Stimulated activated CD8-positive, alpha-beta memory T cell treated with anti-CD3 and anti-CD28 coated beads, Interleukin-12 subunit alpha, Interleukin-12 subunit beta, amount 100 ng/mL, for 1 hour (primary cell): ENCODE measurements around the gene ISYNA1.
"Not testable (repeated sequence)": the region's sequence is repeated elsewhere in the genome, so short reads cannot be mapped to it uniquely, and the experiment has no call there.

Source experiments
- DNase-seq: peaks from one replicate; pipeline ENCODE4 v3.0.0-alpha.2; 2020; ENCODE audit warnings: low read depth

Gene ISYNA1

DNA sequence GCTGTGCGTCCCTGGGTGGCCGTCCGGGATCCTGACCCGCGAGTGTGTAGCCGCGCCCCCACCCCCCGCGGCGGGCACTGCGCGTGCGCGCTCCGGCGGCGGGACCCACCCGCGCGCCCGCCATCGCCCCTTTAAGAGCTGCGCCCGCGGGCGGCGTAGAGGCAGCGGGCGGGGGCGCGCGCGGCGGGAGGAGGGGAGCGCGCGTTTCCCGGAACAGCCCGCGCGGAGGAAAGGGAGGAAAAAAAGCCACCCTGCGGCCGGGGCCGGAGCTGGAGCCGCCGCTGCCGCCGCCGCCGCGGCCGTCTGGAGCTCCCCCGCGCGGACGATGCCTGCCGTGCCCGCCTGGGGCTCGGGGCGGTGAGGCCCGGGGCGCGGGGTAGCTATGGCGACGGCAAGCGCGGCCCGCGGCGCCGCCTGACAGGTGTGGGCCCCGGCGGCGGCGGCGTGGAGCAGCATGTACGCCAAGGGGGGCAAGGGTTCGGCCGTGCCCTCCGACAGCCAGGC, 18.7 kb downstream of the ISYNA1 start, which contains the start of gene SSBP4:
TSS of gene SSBP4 (plus strand) at position 204 of the 504 bp plus-strand sequence. CDS start at position 455, 251 bp downstream.
- peak; percentile 44 for DNase-seq

DNA sequence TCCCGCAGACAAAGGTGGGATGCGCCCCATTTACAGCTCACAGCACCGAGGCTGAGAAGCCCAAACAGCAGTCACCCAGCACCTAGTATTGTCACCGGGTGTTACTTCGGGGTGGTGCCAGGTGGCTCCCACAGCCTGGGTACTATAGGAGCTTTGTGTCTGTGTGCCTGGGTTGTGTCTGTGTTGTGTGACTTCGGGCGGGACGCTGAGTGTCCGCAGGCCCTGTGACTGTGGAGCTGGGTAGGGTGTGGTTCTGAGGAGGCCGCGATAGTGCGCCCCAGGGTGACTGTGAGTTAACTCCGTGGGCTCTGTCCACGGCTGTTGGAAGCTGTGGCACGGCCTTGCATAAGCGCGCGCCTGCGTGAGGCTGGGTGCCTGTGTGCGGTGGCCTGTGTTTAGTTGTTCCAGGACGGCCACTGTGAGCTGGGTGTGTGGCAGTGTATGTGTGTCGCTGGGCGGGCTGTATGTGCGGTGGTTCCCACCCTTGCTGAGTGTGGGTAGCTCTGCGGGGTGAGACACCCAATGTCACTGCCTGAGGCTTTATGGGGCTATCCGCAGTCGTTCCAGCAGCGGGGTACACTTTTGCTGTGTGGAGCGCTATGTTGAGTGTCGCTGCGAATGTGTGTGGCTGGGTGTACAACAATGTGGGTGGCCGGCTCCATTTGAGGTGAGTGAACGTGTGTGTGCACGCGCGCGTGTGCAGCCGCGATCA, 19.3 kb downstream of the ISYNA1 start:
- DNase-seq = no peak

- no peak for DNase-seq
These were observed 19.9 kb downstream of the ISYNA1 start for GRCh38 chr19:18418029-18418482.

GRCh38 chr19:18417250-18418028, 20.5 kb downstream of the ISYNA1 start:
- no peak for DNase-seq

- DNase-seq = peak; percentile 35
These were observed 21.1 kb downstream of the ISYNA1 start for GRCh38 chr19:18416778-18417249.

DNA sequence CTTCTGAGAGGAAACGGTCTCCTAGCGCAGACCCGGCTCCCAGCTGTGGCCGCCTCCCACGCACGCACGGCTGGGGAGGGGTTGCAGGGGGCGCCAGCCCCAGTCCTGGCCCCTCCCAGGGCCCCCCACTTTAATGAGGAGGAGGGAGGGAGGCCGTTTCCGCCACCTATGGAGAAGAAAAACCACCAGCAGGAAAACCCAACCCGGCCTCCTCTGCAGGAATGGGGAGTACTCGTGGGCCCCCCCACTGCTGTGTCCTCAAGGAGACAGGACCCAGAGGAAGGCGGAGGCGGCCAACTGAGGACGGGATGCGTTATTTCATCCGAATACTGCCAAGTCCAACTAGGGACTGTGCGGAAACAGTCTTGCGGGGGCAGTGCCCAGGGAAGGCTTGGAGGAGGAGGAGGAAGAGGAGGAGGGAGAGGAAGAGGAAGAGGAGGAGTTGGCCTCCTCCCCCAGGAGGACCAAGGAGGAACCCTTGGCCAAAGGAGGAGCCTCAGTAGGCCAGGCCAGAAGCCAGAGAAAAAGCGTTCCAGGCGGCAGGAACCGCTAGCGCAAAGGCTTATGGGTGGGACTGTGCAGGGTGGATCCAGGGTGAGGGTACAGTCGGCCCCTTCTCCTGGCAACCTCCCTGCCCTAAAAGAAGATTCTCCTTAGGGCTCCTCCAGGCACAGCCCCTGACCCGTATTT, 22.6 kb downstream of the ISYNA1 start:
- DNase-seq = no peak

- DNase-seq = no peak
These were observed 23.3 kb downstream of the ISYNA1 start for GRCh38 chr19:18414504-18415177.

- no peak for DNase-seq
These were observed 25.2 kb downstream of the ISYNA1 start for GRCh38 chr19:18412610-18413239.

- DNase-seq = no peak
These were observed 29.9 kb downstream of the ISYNA1 start for GRCh38 chr19:18408053-18408476.

DNA sequence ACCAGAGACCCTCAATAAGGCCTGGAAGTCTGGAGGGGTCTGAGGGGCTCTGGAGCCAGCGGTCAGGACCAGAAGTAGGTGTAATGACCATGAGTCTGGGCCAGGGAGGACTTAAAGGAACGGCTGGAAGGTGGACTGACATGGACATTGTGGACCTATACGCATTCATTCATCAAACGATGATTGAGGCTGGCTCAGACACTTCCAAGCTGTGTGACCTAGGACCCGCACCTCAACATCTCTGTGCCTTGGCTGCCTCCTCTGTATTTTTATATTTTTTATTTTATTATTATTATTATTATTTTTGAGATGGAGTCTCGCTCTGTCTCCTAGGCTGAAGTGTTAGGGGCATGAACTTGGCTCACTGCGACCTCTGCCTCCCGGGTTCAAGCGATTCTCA, 31.2 kb downstream of the ISYNA1 start:
- DNase-seq = no peak

- DNase-seq = not testable (repeated sequence)
These were observed 32.2 kb downstream of the ISYNA1 start for GRCh38 chr19:18405754-18406153.

GRCh38 chr19:18402455-18403248, 35.3 kb downstream of the ISYNA1 start:
- DNase-seq = not testable (repeated sequence)

DNA sequence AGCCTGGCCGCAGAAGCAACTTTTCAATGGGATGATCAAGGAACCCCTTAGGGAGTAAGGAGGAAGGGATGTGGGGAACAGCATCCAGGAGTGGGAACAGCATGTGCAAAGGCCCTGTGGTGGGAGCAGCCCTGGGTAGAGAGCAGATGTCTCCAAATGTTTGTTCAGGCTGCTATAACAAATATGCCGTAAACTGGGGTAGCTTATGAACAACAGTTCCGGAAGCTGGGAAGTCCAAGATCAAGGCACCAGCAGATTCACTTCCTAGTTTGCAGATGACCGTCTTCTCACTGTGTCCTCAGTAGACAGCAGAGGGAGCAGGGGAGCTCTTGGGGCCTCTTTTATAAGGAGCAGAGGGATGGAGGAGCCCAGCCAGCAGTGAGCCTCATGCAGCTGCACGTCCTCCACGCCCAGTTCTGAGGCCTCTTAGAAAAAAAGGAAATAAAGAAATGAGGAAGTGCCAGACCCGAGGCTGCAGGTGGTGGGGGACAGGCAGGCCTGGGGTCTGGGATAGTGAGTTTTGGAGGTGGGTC, 36.3 kb downstream of the ISYNA1 start:
- DNase-seq = no peak

DNA sequence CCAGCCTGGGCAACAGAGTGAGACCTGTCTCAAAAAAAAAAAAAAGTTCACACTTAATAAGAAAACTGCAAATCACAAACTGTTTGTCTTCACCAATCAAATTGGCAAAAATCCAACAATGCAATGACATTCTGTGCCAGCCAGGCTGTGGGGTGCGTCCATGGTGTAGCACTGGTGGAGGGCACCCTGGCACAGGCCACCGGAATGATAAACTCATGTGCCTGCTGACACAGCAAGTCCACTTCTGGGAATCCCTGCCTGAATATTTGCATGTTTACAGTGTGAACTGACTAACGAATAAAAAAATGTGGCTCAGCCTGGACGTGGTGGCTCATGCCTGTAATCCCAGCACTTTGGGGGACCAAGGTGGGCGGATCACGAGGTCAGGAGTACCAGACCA, 38.9 kb downstream of the ISYNA1 start:
- DNase-seq = no peak

DNA sequence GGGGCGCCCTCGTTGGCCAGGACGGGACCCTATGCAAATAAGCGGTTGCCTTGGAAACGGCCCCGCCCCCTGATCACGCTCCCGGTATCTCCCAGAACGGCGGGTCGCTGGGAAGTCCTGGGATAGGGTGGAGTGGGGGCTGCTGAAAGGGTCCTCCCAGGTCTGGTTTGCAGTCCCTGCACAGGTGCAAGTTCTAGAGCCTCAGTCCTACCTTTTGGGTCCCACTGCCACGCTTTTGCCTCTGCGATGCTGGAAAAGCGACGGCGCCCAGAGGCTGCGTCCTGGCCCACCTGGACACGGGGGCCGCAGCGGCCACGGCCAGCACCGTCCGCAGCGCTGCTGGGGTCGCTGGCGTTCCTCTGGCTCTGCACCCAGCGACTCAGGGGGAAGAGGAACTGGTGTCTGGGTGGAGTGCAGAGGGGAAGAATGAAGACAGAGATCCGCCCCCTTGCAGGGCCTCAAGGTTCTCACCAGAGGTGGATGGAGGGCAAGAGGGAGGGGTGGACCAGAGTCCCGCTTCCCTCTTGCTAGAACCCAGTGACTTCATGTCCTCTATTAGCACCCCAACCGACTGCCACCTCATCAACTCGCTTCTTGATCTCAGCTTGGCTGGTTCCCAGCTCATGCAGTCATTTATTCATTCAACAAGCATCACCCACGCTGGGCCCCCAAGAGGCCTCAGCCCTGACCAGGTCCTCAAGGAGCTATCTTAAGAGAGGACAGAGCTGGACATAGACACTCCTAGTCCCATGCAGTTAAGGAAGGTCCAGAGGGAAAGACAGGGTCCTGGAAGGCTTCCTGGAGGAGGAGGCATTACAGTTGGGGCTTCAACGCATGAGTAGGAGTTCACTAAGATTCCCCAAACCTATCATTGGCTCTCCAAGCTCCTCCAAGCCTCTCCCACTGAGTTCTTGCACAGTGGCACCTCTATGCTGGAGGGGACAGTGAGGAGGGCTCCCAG, 40.4 kb downstream of the ISYNA1 start, which contains the start of gene LRRC25:
TSS of gene LRRC25 (minus strand) at position 381 of the 961 bp plus-strand sequence. CDS start 659 bp downstream, outside the sequence.
- no peak for DNase-seq

- DNase-seq = no peak
These were observed 41.3 kb downstream of the ISYNA1 start for GRCh38 chr19:18396471-18397241.

- DNase-seq = no peak
These were observed 44.1 kb downstream of the ISYNA1 start for GRCh38 chr19:18393836-18394235.

- no peak for DNase-seq
These were observed 45.0 kb downstream of the ISYNA1 start for GRCh38 chr19:18392926-18393325.
